Mucosa of descending colon (tissue), 3 donors: ENCODE results near the gene CLCN4. TPM values are rescaled to one million over a fixed set of nuclear protein-coding genes. Genes with fewer than 3 reads are reported as not detected.
A peak's percentile ranks its signal among the peaks of the same experiment; 100 is the strongest.

Experiments
- ATAC-seq: fragments of 200-7000 bp; cut with Tn5 transposase; one replicate; pipeline ENCODE4 v1.9.1; 2020; ENCODE audit warnings: mild to moderate bottlenecking, moderate library complexity
- DNase-seq, 3 donors: peaks; one replicate each; pipeline ENCODE4 v3.0.0-alpha.2; 2020
- H3K36me3 ChIP-seq: fragments of 200-600 bp; one replicate; pipeline ENCODE4 v1.8.0; 2021; ENCODE audit warnings: low read depth, mild to moderate bottlenecking
- H3K4me1 ChIP-seq: fragments of 200-600 bp; one replicate; pipeline ENCODE4 v1.8.0; 2021; ENCODE audit warnings: low read depth, mild to moderate bottlenecking
- H3K4me3 ChIP-seq: fragments of 200-600 bp; one replicate; pipeline ENCODE4 v1.8.0; 2021; ENCODE audit warnings: mild to moderate bottlenecking
- H3K9me3 ChIP-seq: fragments of 200-600 bp; one replicate; pipeline ENCODE4 v1.8.0; 2021; ENCODE audit warnings: mild to moderate bottlenecking
- intact Hi-C, 2 donors: fragments of 100-400 bp; cut with DNase I in 1 of 2; cut with micrococcal nuclease in 1 of 2; formaldehyde crosslinking; loops; one replicate each; pipeline versions ENCODE4 v1.11.0 to v1.11.1; 2022; cut with DNase I, micrococcal nuclease
- total RNA-seq, 3 donors: library from RNA; stranded (reverse); fragmentation: NEBNext Ultra II Directional in 2 of 3; extraction: Animal tissue kit (Norgen Biotek cat#: 25700) in 2 of 3; gene quantifications; one replicate each; pipeline versions ENCODE4 v1.2.1 to v1.2.4, GENCODE V29; 2021 to 2023
- TF ChIP-seq, protein P1 (sequence below): fragments of 200-600 bp; IDR thresholded peaks from one replicate; pipeline ENCODE4 v1.8.0; 2022; ENCODE audit warnings: antibody characterized with exemption, mild to moderate bottlenecking
- donor health status: DM: no; HTN: no; CAD: no; lungs with moderate emphysema.
- donor health status: DM: no; HTN: no; CAD: no.
- donor health status: DM: no; HTN: yes; CAD: no.

CLCN4 gene
- total RNA-seq, 3 donors from 2014 or later, result 0.26 to 1.8 (median 1.7) TPM

- TF ChIP-seq, protein P1, sequence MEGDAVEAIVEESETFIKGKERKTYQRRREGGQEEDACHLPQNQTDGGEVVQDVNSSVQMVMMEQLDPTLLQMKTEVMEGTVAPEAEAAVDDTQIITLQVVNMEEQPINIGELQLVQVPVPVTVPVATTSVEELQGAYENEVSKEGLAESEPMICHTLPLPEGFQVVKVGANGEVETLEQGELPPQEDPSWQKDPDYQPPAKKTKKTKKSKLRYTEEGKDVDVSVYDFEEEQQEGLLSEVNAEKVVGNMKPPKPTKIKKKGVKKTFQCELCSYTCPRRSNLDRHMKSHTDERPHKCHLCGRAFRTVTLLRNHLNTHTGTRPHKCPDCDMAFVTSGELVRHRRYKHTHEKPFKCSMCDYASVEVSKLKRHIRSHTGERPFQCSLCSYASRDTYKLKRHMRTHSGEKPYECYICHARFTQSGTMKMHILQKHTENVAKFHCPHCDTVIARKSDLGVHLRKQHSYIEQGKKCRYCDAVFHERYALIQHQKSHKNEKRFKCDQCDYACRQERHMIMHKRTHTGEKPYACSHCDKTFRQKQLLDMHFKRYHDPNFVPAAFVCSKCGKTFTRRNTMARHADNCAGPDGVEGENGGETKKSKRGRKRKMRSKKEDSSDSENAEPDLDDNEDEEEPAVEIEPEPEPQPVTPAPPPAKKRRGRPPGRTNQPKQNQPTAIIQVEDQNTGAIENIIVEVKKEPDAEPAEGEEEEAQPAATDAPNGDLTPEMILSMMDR, result no peak
- no peaks in the 10 kb centered on the region for H3K9me3 ChIP-seq
- ATAC-seq (no peak), DNase-seq (no peak)
- H3K4me1 ChIP-seq, result no peaks in the 10 kb centered on the region
- no peaks in the 10 kb centered on the region for H3K36me3 ChIP-seq
- H3K4me3 ChIP-seq, result no peak overlapping the region
- intact Hi-C loops, result no loop called here
Observed at GRCh38 chrX:10265775-10266174, 109.0 kb downstream of the CLCN4 start.

GRCh38 chrX:10278716-10279115 lies 121.9 kb downstream of the CLCN4 start:
- ATAC-seq, result no peak

GRCh38 chrX:10280071-10280470 lies 123.3 kb downstream of the CLCN4 start:
- H3K9me3 ChIP-seq, result no peaks in the 10 kb centered on the region
- no peak overlapping the region for H3K4me3 ChIP-seq
- no peak for ATAC-seq
- TF ChIP-seq, protein P1, result no peak
- no peaks in the 10 kb centered on the region for H3K4me1 ChIP-seq
- DNase-seq, result peak in 1 of 3 donors; percentile 13
- intact Hi-C loops, result no loop called here
- H3K36me3 ChIP-seq, result no peaks in the 10 kb centered on the region

More at GRCh38 chrX:10278716-10279115, 121.9 kb downstream of the CLCN4 start:
- Histone ChIP-seq H3K4me3 (no peak overlapping the region), H3K9me3 (no peaks in the 10 kb centered on the region), H3K4me1 (no peaks in the 10 kb centered on the region), H3K36me3 (no peaks in the 10 kb centered on the region)
- intact Hi-C loops, result no loop called here
- DNase-seq, result no peak
- TF ChIP-seq, protein P1, result no peak

DNA sequence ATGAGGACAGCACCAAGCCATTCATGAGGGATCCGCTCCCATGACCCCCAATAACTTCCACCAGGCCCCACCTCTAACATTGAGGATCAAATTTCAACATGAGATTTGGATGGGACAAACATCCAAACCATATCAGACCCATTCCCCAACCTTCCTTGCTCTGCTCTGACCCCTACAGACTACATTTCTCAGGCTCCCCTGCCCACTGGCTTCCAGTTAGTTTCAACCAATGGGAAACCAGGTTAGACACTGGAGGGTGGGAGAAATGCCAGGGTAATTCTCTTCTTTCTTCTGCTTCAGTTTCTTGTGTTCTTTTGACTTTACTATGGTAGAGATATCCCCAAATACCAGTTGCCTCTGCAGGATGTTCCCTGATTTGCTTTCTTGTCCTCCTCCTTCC lies 125.7 kb downstream of the CLCN4 start:
- no peak for DNase-seq
- no peak for ATAC-seq

GRCh38 chrX:10286195-10286594 lies 129.4 kb downstream of the CLCN4 start:
- intact Hi-C loops, result no loop called here
- TF ChIP-seq, protein P1, result no peak
- no peak for ATAC-seq

More for the DNA sequence above, 125.7 kb downstream of the CLCN4 start:
- no peak overlapping the region for H3K4me3 ChIP-seq
- H3K36me3 ChIP-seq, result no peaks in the 10 kb centered on the region
- no peaks in the 10 kb centered on the region for H3K9me3 ChIP-seq
- intact Hi-C loops, result no loop called here
- no peaks in the 10 kb centered on the region for H3K4me1 ChIP-seq
- TF ChIP-seq, protein P1, result no peak

More at GRCh38 chrX:10286195-10286594, 129.4 kb downstream of the CLCN4 start:
- H3K36me3 ChIP-seq, result no peaks in the 10 kb centered on the region
- DNase-seq, result no peak
- no peaks in the 10 kb centered on the region for H3K9me3 ChIP-seq
- no peaks in the 10 kb centered on the region for H3K4me1 ChIP-seq
- H3K4me3 ChIP-seq, result no peak overlapping the region

Other genes starting within 250 kb of the CLCN4 start
- under 1 TPM in 1 of 3 donors, not detected in 2; 0.49 TPM for gene CLDN34, start 189.6 kb upstream of the CLCN4 start, total RNA-seq